ENCODE data around the gene BCAS1.

BCAS1 gene

GRCh38 chr20:54116550-54117235, 46.3 kb upstream of the BCAS1 start:
- H3K9ac ChIP-seq (ENCODE audit: low read length), result no peak overlapping the region
- no peaks in the 10 kb centered on the region for H4K20me1 ChIP-seq (ENCODE audit: insufficient read depth, low read length)
- H2AFZ ChIP-seq (ENCODE audit: low read length), result no peak overlapping the region
- H3F3A ChIP-seq (ENCODE audit: insufficient read depth, low read length), result no peaks in the 10 kb centered on the region
- H3K4me3 ChIP-seq (ENCODE audit: low read depth, low read length, poor library complexity, severe bottlenecking), result no peak overlapping the region
- no peaks in the 10 kb centered on the region for H3K36me3 ChIP-seq (ENCODE audit: insufficient read depth, low read length)
- H3K9me2 ChIP-seq (ENCODE audit: low read depth, low read length), result no peaks in the 10 kb centered on the region
- no peaks in the 10 kb centered on the region for H3K4me1 ChIP-seq (ENCODE audit: insufficient read depth, low read length, severe bottlenecking)
- peaks cover 4% of the 10 kb centered on the region; the same call in 1 of the 2 replicates for H3K27me3 ChIP-seq (ENCODE audit: insufficient read depth, low read length)
- H3K9me3 ChIP-seq (ENCODE audit: low read length), result no peaks in the 10 kb centered on the region
- TF ChIP-seq CTCF (IDR thresholded peaks at IDR 0.05; ENCODE audit: low read length) (no peak), EZH2 (IDR thresholded peaks at IDR 0.05; ENCODE audit: borderline replicate concordance, low read length) (no peak)
- H3K4me2 ChIP-seq (ENCODE audit: low read length), result no peak overlapping the region
- no peak overlapping the region for H3K27ac ChIP-seq (ENCODE audit: low read depth, low read length, poor library complexity, severe bottlenecking)
- H3K79me2 ChIP-seq (ENCODE audit: insufficient read depth, low read length), result no peaks in the 10 kb centered on the region

- Histone ChIP-seq H3K79me2 (ENCODE audit: insufficient read depth, low read length) (no peaks in the 10 kb centered on the region), H3K4me2 (ENCODE audit: low read length) (no peak overlapping the region), H2AFZ (ENCODE audit: low read length) (no peak overlapping the region), H3K27ac (ENCODE audit: low read depth, low read length, poor library complexity, severe bottlenecking) (no peak overlapping the region), H3K4me3 (ENCODE audit: low read depth, low read length, poor library complexity, severe bottlenecking) (no peak overlapping the region), H3K9me3 (ENCODE audit: low read length) (no peaks in the 10 kb centered on the region), H3K9ac (ENCODE audit: low read length) (no peak overlapping the region), H3K9me2 (ENCODE audit: low read depth, low read length) (no peaks in the 10 kb centered on the region), H3K4me1 (ENCODE audit: insufficient read depth, low read length, severe bottlenecking) (no peaks in the 10 kb centered on the region), H4K20me1 (ENCODE audit: insufficient read depth, low read length) (no peaks in the 10 kb centered on the region), H3K36me3 (ENCODE audit: insufficient read depth, low read length) (no peaks in the 10 kb centered on the region), H3K27me3 (ENCODE audit: insufficient read depth, low read length) (peaks cover 4% of the 10 kb centered on the region; the same call in 1 of the 2 replicates), H3F3A (ENCODE audit: insufficient read depth, low read length) (no peaks in the 10 kb centered on the region)
- no peak for TF ChIP-seq EZH2 (IDR thresholded peaks at IDR 0.05; ENCODE audit: borderline replicate concordance, low read length)
- no peak for TF ChIP-seq CTCF (IDR thresholded peaks at IDR 0.05; ENCODE audit: low read length)
These were observed 44.9 kb upstream of the BCAS1 start for GRCh38 chr20:54115172-54115854.

- Histone ChIP-seq H3F3A (ENCODE audit: insufficient read depth, low read length) (no peaks in the 10 kb centered on the region), H3K4me3 (ENCODE audit: low read depth, low read length, poor library complexity, severe bottlenecking) (no peak overlapping the region), H3K4me1 (ENCODE audit: insufficient read depth, low read length, severe bottlenecking) (no peaks in the 10 kb centered on the region), H3K9me3 (ENCODE audit: low read length) (no peaks in the 10 kb centered on the region), H3K9me2 (ENCODE audit: low read depth, low read length) (no peaks in the 10 kb centered on the region), H3K79me2 (ENCODE audit: insufficient read depth, low read length) (no peaks in the 10 kb centered on the region), H3K36me3 (ENCODE audit: insufficient read depth, low read length) (no peaks in the 10 kb centered on the region), H3K27me3 (ENCODE audit: insufficient read depth, low read length) (peaks cover 4% of the 10 kb centered on the region; the same call in 1 of the 2 replicates), H3K27ac (ENCODE audit: low read depth, low read length, poor library complexity, severe bottlenecking) (no peak overlapping the region), H4K20me1 (ENCODE audit: insufficient read depth, low read length) (no peaks in the 10 kb centered on the region), H3K4me2 (ENCODE audit: low read length) (no peak overlapping the region), H2AFZ (ENCODE audit: low read length) (no peak overlapping the region), H3K9ac (ENCODE audit: low read length) (no peak overlapping the region)
- TF ChIP-seq EZH2 (IDR thresholded peaks at IDR 0.05; ENCODE audit: borderline replicate concordance, low read length), result no peak
- TF ChIP-seq CTCF (IDR thresholded peaks at IDR 0.05; ENCODE audit: low read length), result no peak
These were observed 43.7 kb upstream of the BCAS1 start for GRCh38 chr20:54114109-54114508.
